HCT116 (cell line): ENCODE results near the gene KCNQ4. TPM values are rescaled to one million over a fixed set of nuclear protein-coding genes. Genes with fewer than 3 reads are reported as not detected.
A peak's percentile ranks its signal among the peaks of the same experiment; 100 is the strongest.

Source experiments
- ATAC-seq: fragments of 200-7000 bp; cut with Tn5 transposase; 2 replicates; pipeline ENCODE4 v1.9.1; 2020; ENCODE audit warnings: mild to moderate bottlenecking, moderate library complexity
- BruUV-seq: library from RNA; stranded (reverse); fragments of 400-500 nt; replicated peaks from 2 replicates; lab custom pipeline; 2021; lab: Mats Ljungman, UMichigan
- CTCF ChIA-PET: fragments of 300-600 bp; sonication (Branson Sonifier 250); formaldehyde crosslinking; loops from one replicate; lab custom pipeline; 2021; ENCODE audit warnings: antibody characterized with exemption; lab: Charles Lee
- POLR2A ChIA-PET: fragments of 300-600, 350-600 bp; sonication (Branson Sonifier 250); formaldehyde crosslinking; loops from one replicate; lab custom pipeline; 2021; ENCODE audit warnings: antibody characterized with exemption; lab: Charles Lee
- RAD21 ChIA-PET, 2 experiments: fragments of 300-600 bp; sonication (Branson Sonifier 250); formaldehyde crosslinking; loops; one replicate each; lab custom pipeline; 2023; ENCODE audit warnings: low total read pairs in 2 of 2; ENCODE audit not compliant: uncharacterized antibody in 2 of 2, unreplicated experiment in 2 of 2, low non-redundant PET in 1 of 2; lab: Charles Lee
- DNase-seq: peaks from one replicate; pipeline ENCODE4 v3.0.0-alpha.2; 2010; ENCODE audit warnings: low read depth, low spot score
- H2AFZ ChIP-seq: fragments of 200-600 bp; shearing (Covaris generic), sonication (generic); 2 replicates; pipeline ENCODE4 v1.6.1; 2017; ENCODE audit warnings: low read depth, mixed run types, mixed read lengths, antibody characterized with exemption, low read length; ENCODE audit not compliant: poor library complexity, severe bottlenecking
- H3K27ac ChIP-seq: 2 replicates; pipeline ENCODE4 v1.5.1; 2012; ENCODE audit warnings: low read depth, low read length
- H3K27me3 ChIP-seq: fragments of 200-600 bp; sonication (generic); 2 replicates; pipeline ENCODE4 v1.6.1; 2016; ENCODE audit warnings: mixed run types, low read length, mixed read lengths; ENCODE audit not compliant: insufficient read depth
- H3K36me3 ChIP-seq, 2 experiments: fragments of 200-500 bp in 1 of 2; fragments of 200-600 bp in 1 of 2; sonication (Bioruptor generic) in 1 of 2; sonication (generic) in 1 of 2; 2 replicates each; pipeline versions ENCODE4 v1.5.1 to v1.6.1; 2014 to 2016; ENCODE audit warnings: low read length in 2 of 2, inconsistent platforms in 1 of 2, mixed read lengths in 1 of 2, mixed run types in 1 of 2; ENCODE audit not compliant: insufficient read depth in 2 of 2, control insufficient read depth in 1 of 2
- H3K4me1 ChIP-seq, 2 experiments: fragments of 200-600 bp in 1 of 2; sonication (generic) in 1 of 2; 2 replicates each; pipeline versions ENCODE4 v1.5.1 to v1.6.1; 2012 to 2017; ENCODE audit warnings: low read length in 2 of 2, inconsistent platforms in 1 of 2, mild to moderate bottlenecking in 1 of 2, mixed read lengths in 1 of 2, mixed run types in 1 of 2, moderate library complexity in 1 of 2; ENCODE audit not compliant: insufficient read depth in 2 of 2, control insufficient read depth in 1 of 2
- H3K4me2 ChIP-seq: fragments of 200-600 bp; sonication (generic); 2 replicates; pipeline ENCODE4 v1.6.1; 2017; ENCODE audit warnings: mixed run types, low read length, mixed read lengths
- H3K4me3 ChIP-seq, 2 experiments: fragments of 200-600 bp in 1 of 2; sonication (generic) in 1 of 2; replicated peaks in 1 of 2; 2 replicates each; pipeline ENCODE4 v1.5.1; 2011 to 2016; ENCODE audit warnings: low read length in 2 of 2, control low read depth in 1 of 2, low read depth in 1 of 2, mild to moderate bottlenecking in 1 of 2, mixed read lengths in 1 of 2, mixed run types in 1 of 2
- H3K79me2 ChIP-seq: fragments of 200-600 bp; sonication (generic); 2 replicates; pipeline ENCODE4 v1.6.1; 2017; ENCODE audit warnings: mild to moderate bottlenecking, mixed run types, low read length, moderate library complexity, mixed read lengths; ENCODE audit not compliant: insufficient read depth
- H3K9ac ChIP-seq: fragments of 200-600 bp; sonication (generic); 2 replicates; pipeline ENCODE4 v1.6.1; 2016; ENCODE audit warnings: low read length, mixed read lengths
- H3K9me2 ChIP-seq: fragments of 200-600 bp; sonication (generic), shearing (Covaris generic); 2 replicates; pipeline ENCODE4 v1.6.1; 2017; ENCODE audit warnings: mixed run types, mild to moderate bottlenecking, moderate library complexity; ENCODE audit not compliant: insufficient read depth
- H3K9me3 ChIP-seq, 2 experiments: fragments of 200-500 bp in 1 of 2; fragments of 200-600 bp in 1 of 2; sonication (Bioruptor generic) in 1 of 2; sonication (generic) in 1 of 2; 2 replicates each; pipeline ENCODE4 v1.6.1; 2014 to 2017; ENCODE audit warnings: low read length in 2 of 2, mixed read lengths in 2 of 2, inconsistent platforms in 1 of 2, low read depth in 1 of 2, mild to moderate bottlenecking in 1 of 2, mixed run types in 1 of 2, moderate library complexity in 1 of 2; ENCODE audit not compliant: control insufficient read depth in 1 of 2, insufficient read depth in 1 of 2
- H4K20me1 ChIP-seq: fragments of 200-600 bp; sonication (generic), shearing (Covaris generic); 2 replicates; pipeline ENCODE4 v1.6.1; 2017; ENCODE audit warnings: mixed run types, mild to moderate bottlenecking, moderate library complexity; ENCODE audit not compliant: insufficient read depth
- CEBPB ChIP-seq: IDR thresholded peaks from 2 replicates; pipeline ENCODE4 v1.6.1; 2012; ENCODE audit warnings: low read depth
- EGR1 ChIP-seq: IDR thresholded peaks from 2 replicates; pipeline ENCODE4 v1.6.1; 2012; ENCODE audit warnings: low read depth
- EZH2 ChIP-seq: fragments of 200-600 bp; sonication (generic); IDR thresholded peaks from 2 replicates; pipeline ENCODE4 v1.6.1; 2017; ENCODE audit warnings: antibody characterized with exemption, mixed run types
- FOSL1 ChIP-seq: IDR thresholded peaks from 2 replicates; pipeline ENCODE4 v1.6.1; 2012; ENCODE audit warnings: low read depth
- POLR2AphosphoS5 ChIP-seq: IDR thresholded peaks from 2 replicates; pipeline ENCODE4 v1.6.1; 2011; ENCODE audit warnings: mild to moderate bottlenecking, low read depth, low read length, moderate library complexity
- RAD21 ChIP-seq: IDR thresholded peaks from 2 replicates; pipeline ENCODE4 v1.6.1; 2012; ENCODE audit warnings: low read depth, mild to moderate bottlenecking
- SP1 ChIP-seq: IDR thresholded peaks from 2 replicates; pipeline ENCODE4 v1.6.1; 2012; ENCODE audit warnings: low read depth
- intact Hi-C: fragments of 100-400 bp; cut with micrococcal nuclease; formaldehyde crosslinking; loops from 2 replicates; pipeline ENCODE4 v1.10.0; 2022
- total RNA-seq: library from RNA; stranded (reverse); gene quantifications from one replicate; pipeline ENCODE4 v1.2.1, GENCODE V29; 2021; ENCODE audit not compliant: unreplicated experiment
- TF ChIP-seq, protein P1 (sequence below): IDR thresholded peaks from 2 replicates; pipeline ENCODE4 v1.6.1; 2012
- TF ChIP-seq, protein P2 (sequence below), 3 experiments: fragments of 200-600 bp in 1 of 3; sonication (generic) in 1 of 3; IDR thresholded peaks in 2 of 3; conservative IDR thresholded peaks in 1 of 3; 2 replicates each; pipeline ENCODE4 v1.5.1; 2012 to 2017; ENCODE audit warnings: low read depth in 2 of 3, low read length in 2 of 3, antibody characterized with exemption in 1 of 3, borderline replicate concordance in 1 of 3, control low read depth in 1 of 3, mild to moderate bottlenecking in 1 of 3, mixed read lengths in 1 of 3, mixed run types in 1 of 3, moderate library complexity in 1 of 3; ENCODE audit not compliant: insufficient read depth in 1 of 3

The KCNQ4 gene
- total RNA-seq, 1 experiment from 2014 or later, result 4.1 TPM

DNA sequence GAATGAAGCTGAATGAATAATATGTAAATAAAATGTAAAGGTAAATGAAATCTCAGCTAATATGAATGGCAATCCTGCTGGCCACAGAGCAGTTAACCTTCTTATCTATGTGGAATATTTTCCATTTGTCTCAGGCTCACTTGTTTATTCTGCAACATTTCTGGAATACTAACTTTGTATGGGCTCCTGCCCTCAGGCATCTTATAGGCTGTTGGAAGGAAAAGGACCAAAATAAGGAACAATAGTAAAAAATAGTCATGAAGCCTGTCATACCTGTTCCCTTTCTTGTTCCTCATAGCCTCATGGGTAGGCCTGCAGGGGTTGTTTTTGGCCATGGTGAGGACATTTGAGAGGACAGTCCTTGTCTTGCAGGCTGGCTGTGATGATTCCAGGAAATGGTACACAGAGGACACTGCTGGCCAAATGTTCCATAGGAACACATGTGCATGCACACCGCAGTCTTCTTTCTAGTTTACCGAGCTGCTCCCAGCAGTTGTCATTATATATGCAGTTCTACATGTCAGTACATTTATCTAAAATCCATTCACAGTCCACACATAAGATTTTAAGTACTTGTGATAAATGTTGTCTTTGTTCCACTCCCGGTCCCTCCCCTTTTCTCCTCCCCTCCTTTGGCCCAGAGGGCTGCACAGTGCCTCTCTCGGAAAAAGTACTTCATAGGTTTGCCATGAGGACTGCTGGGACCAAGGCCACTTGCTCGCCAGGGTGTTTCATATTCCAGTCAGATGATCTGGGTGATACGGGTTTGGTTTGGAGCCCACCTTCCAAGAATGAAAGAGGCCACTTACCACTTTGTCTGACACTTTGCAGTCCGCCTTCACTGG, 15.2 kb upstream of the KCNQ4 start:
- H3K9me2 ChIP-seq, result no peaks in the 10 kb centered on the region
- TF ChIP-seq, protein P1, sequence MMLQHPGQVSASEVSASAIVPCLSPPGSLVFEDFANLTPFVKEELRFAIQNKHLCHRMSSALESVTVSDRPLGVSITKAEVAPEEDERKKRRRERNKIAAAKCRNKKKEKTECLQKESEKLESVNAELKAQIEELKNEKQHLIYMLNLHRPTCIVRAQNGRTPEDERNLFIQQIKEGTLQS, result no peak
- H2AFZ ChIP-seq, result no peak overlapping the region
- POLR2A ChIA-PET, result no interaction called here
- BruUV-seq, result no TSS peak
- no peaks in the 10 kb centered on the region for H3K4me1 ChIP-seq
- peaks cover 19 to 25% of the 10 kb centered on the region in 2 experiments; a peak in 3 of 4 replicates for H3K36me3 ChIP-seq
- H3K27me3 ChIP-seq, result no peaks in the 10 kb centered on the region
- CTCF ChIA-PET, result no interaction called here
- H4K20me1 ChIP-seq, result no peaks in the 10 kb centered on the region
- H3K27ac ChIP-seq, result no peak overlapping the region
- no peak overlapping the region for H3K9ac ChIP-seq
- H3K4me2 ChIP-seq, result no peak overlapping the region
- no peak overlapping the region for H3K4me3 ChIP-seq
- RAD21 ChIA-PET, result no interaction called here
- H3K9me3 ChIP-seq, result no peaks in the 10 kb centered on the region
- ATAC-seq, result no peak
- intact Hi-C loops, result no loop called here
- DNase-seq, result no peak
- H3K79me2 ChIP-seq, result no peaks in the 10 kb centered on the region

DNA sequence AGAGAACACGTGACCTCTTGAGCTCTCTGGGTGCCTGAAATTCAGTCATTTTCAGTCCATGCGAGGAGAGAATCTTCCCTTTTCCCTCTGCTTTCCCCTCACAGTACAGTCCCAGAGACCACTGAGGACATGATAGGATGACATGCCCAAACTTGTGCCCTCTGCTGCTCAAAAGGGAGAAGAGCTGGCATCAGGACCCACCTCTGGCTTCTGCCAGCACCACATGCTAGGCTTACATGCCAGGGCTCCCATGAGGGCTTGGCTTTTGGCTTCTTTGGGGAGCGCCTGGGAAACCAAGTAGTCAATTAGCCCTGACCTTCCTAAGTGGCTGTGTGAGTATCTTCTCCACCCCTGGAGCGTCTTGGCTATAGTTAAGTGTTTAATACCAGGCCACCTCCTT, 13.8 kb upstream of the KCNQ4 start:
- ChIA-PET CTCF (interaction anchor here (0.7 to 1.1 kb wide), 2 partner anchors 12 to 145 kb away, joined by 3 to 5 read pairs; no protein-coding TSS in a partner anchor), RAD21 (interaction anchor here in 1 of 2 experiments (0.6 kb wide), 1 partner anchor 66 kb away, joined by 4 read pairs; no protein-coding TSS in a partner anchor), POLR2A (no interaction called here)
- no peaks in the 10 kb centered on the region for H3K27me3 ChIP-seq
- H3K9me3 ChIP-seq, result no peaks in the 10 kb centered on the region
- H3K36me3 ChIP-seq, result peaks cover 14 to 17% of the 10 kb centered on the region in 2 experiments; a peak in 3 of 4 replicates
- TF ChIP-seq POLR2AphosphoS5 (no peak), SP1 (no peak), EZH2 (no peak), RAD21 (peak; percentile 13; the same call in 1 of the 2 replicates), CEBPB (no peak), EGR1 (no peak), FOSL1 (no peak)
- TF ChIP-seq, protein P2, sequence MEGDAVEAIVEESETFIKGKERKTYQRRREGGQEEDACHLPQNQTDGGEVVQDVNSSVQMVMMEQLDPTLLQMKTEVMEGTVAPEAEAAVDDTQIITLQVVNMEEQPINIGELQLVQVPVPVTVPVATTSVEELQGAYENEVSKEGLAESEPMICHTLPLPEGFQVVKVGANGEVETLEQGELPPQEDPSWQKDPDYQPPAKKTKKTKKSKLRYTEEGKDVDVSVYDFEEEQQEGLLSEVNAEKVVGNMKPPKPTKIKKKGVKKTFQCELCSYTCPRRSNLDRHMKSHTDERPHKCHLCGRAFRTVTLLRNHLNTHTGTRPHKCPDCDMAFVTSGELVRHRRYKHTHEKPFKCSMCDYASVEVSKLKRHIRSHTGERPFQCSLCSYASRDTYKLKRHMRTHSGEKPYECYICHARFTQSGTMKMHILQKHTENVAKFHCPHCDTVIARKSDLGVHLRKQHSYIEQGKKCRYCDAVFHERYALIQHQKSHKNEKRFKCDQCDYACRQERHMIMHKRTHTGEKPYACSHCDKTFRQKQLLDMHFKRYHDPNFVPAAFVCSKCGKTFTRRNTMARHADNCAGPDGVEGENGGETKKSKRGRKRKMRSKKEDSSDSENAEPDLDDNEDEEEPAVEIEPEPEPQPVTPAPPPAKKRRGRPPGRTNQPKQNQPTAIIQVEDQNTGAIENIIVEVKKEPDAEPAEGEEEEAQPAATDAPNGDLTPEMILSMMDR (IDR thresholded peaks at IDR 0.05 in 2 of 3, conservative IDR thresholded peaks at IDR 0.05 in 1 of 3; ENCODE audit: borderline replicate concordance in 1 of 3, insufficient read depth in 1 of 3, low read depth in 2 of 3, low read length in 2 of 3), result peak; percentile 23 to 41 (median 35); a peak in 2 of 6 replicates
- H3K4me1 ChIP-seq, result no peaks in the 10 kb centered on the region
- no peak for DNase-seq
- no peaks in the 10 kb centered on the region for H3K79me2 ChIP-seq
- H3K4me2 ChIP-seq, result no peak overlapping the region
- H3K9ac ChIP-seq, result no peak overlapping the region
- H4K20me1 ChIP-seq, result no peaks in the 10 kb centered on the region
- H3K27ac ChIP-seq, result peak overlapping the region; percentile 19
- ATAC-seq, result peak; percentile 61
- BruUV-seq, result no TSS peak
- intact Hi-C loops, result loop anchor here (1.0 kb wide), 1 partner anchor 158 kb away; no protein-coding TSS in a partner anchor
- no peaks in the 10 kb centered on the region for H3K9me2 ChIP-seq
- no peak overlapping the region for H3K4me3 ChIP-seq
- H2AFZ ChIP-seq, result no peak overlapping the region
